Keratinocyte (primary cell): ENCODE data around the gene IL1RL2.

Experiments used
- CTCF ChIP-seq, 3 experiments: IDR thresholded peaks in 1 of 3; conservative IDR thresholded peaks in 1 of 3; optimal IDR thresholded peaks in 1 of 3; 2 replicates in 2 of 3; 3 replicates in 1 of 3; pipeline versions ENCODE3 to v1.5.1; 2011; ENCODE audit warnings: low read length in 3 of 3, mild to moderate bottlenecking in 3 of 3, moderate library complexity in 2 of 3, control low read depth in 1 of 3, inconsistent platforms in 1 of 3; ENCODE audit not compliant: insufficient read depth in 2 of 3; ENCODE audit errors: extremely low read depth in 1 of 3
- EZH2 ChIP-seq: IDR thresholded peaks from one replicate; pipeline ENCODE4 v1.6.1; 2012; ENCODE audit warnings: inconsistent platforms, mild to moderate bottlenecking, low read length, moderate library complexity

GRCh38 chr2:102139851-102140250 lies 47.0 kb upstream of the IL1RL2 start:
- TF ChIP-seq CTCF (optimal IDR thresholded peaks at IDR 0.05 in 1 of 3, IDR thresholded peaks at IDR 0.05 in 1 of 3, conservative IDR thresholded peaks at IDR 0.05 in 1 of 3; ENCODE audit: extremely low read depth in 1 of 3, insufficient read depth in 2 of 3, low read length in 3 of 3) = no peak
- TF ChIP-seq EZH2 = no peak
